AG09319 (cell line): ENCODE results near the gene DLG1.

Source experiments
- DNase-seq: peaks from one replicate; pipeline ENCODE4 v3.0.0-alpha.2; 2010; ENCODE audit warnings: low read depth; ENCODE audit errors: extremely low read depth
- TF ChIP-seq, protein P1 (sequence below): IDR thresholded peaks from 2 replicates; pipeline ENCODE4 v1.5.1; 2011; ENCODE audit warnings: low read depth, mild to moderate bottlenecking, inconsistent platforms, low read length, moderate library complexity

DLG1 gene

DNA sequence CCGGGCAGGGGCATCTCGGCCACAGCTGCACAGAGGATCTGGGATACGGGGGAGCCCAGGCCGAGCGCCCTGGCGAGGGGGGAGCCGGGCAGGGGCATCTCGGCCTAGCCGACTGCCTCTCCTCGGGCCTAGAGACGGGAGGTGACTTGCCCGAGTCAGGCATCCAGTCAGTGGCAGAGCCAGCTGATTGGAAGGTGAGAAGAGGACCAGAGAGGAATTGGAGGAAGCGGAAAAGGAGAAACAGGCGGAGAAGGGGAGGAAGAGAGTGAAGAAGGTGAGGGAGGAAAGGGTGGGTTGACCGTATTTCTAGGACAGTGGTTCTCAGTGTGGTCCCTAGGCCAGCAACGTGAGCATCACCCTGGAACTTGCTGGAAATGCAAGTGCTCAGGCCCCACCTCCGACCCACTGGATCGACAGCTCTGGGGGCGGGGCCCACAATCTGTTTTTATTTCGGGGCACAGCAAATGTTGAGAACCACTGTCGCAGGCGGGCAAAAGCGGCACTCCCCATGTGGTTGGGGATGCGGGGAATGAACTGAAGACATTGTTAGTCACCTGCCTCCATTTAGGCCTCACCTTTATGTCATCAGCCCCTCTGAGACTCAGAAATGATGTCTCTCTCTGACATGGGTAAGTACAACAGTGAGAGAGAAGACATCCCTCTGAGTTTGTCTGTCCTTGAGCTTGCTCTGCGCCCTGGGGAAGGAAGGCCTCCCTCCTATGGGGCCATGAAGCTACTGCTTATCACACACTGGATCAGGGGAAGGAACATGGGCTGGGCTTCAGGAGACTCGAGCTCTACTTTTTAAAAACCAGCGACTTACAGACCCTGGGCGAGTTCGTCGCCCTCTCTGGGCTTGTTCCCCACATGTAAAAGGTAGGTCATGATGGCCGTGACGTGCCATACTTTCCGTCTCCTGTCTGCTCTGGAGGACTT is 267.8 kb downstream of the DLG1 start:
- no peak for DNase-seq
- TF ChIP-seq, protein P1, sequence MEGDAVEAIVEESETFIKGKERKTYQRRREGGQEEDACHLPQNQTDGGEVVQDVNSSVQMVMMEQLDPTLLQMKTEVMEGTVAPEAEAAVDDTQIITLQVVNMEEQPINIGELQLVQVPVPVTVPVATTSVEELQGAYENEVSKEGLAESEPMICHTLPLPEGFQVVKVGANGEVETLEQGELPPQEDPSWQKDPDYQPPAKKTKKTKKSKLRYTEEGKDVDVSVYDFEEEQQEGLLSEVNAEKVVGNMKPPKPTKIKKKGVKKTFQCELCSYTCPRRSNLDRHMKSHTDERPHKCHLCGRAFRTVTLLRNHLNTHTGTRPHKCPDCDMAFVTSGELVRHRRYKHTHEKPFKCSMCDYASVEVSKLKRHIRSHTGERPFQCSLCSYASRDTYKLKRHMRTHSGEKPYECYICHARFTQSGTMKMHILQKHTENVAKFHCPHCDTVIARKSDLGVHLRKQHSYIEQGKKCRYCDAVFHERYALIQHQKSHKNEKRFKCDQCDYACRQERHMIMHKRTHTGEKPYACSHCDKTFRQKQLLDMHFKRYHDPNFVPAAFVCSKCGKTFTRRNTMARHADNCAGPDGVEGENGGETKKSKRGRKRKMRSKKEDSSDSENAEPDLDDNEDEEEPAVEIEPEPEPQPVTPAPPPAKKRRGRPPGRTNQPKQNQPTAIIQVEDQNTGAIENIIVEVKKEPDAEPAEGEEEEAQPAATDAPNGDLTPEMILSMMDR = no peak

DNA sequence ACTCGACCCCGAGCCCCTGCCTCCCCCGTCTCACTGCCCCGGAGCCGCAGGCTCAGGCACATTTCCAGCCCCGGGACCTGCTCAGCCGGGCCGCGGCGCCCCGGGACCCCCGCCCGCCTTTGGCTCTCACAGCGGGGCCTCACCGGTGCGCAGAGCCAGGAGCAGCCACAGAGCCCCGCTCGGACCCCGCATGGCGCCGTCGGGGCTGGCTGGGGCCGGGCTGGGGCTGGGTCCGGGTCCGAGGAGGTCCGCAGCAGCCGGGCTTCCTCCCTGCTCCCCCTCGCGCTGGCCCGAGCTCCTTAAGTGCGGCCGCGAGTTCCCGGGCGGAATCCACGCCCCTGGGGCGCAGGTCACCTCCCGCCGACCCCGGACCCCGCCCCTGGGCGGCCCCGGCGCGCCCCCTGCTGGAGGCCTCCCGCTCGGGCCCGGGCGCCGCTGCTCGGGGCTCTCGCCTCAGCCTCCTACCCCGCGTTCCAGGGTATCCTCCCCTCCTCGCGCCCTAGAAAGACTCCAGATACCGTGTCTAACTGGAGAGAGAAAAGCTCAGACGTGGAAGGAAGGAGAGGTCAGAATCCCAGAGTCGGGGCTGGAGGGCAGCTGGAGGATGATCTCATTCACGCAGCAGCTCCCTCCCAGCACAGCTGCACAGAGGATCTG is 268.8 kb downstream of the DLG1 start, which contains the start of gene MELTF:
Gene MELTF, minus strand, starts transcription at position 307 of the 657 bp plus-strand sequence. Its CDS starts 115 bp downstream, at position 192.
- TF ChIP-seq, protein P1 = peak; percentile 41
- peak; percentile 11 for DNase-seq

GRCh38 chr3:197028728-197029510 is 269.5 kb downstream of the DLG1 start:
- TF ChIP-seq, protein P1 = no peak
- DNase-seq = no peak

GRCh38 chr3:197027896-197028727 is 270.3 kb downstream of the DLG1 start:
- TF ChIP-seq, protein P1 = no peak
- DNase-seq = no peak

- DNase-seq = no peak
- TF ChIP-seq, protein P1 = no peak
Measured at GRCh38 chr3:197027151-197027895, 271.1 kb downstream of the DLG1 start.

GRCh38 chr3:197026481-197026866 is 271.9 kb downstream of the DLG1 start:
- TF ChIP-seq, protein P1 = no peak
- DNase-seq = no peak
